Skeletal muscle tissue (tissue), 4 donors: ENCODE data around the gene RAB27B. TPM values are rescaled to one million over a fixed set of nuclear protein-coding genes. Genes with fewer than 3 reads are reported as not detected.

Experiments
- H3K27ac ChIP-seq: one replicate; pipeline ENCODE4 v1.7.0; 2013; ENCODE audit warnings: mild to moderate bottlenecking, low read depth, low read length, inconsistent platforms
- H3K27me3 ChIP-seq, 3 donors: one replicate each; pipeline ENCODE4 v1.7.0; 2013; ENCODE audit warnings: low read length in 3 of 3; ENCODE audit not compliant: control insufficient read depth in 3 of 3, insufficient read depth in 3 of 3
- H3K36me3 ChIP-seq, 3 donors: one replicate each; pipeline ENCODE4 v1.7.0; 2013; ENCODE audit warnings: low read length in 3 of 3; ENCODE audit not compliant: control insufficient read depth in 3 of 3, insufficient read depth in 3 of 3
- H3K4me1 ChIP-seq, 3 donors: one replicate each; pipeline ENCODE4 v1.7.0; 2013; ENCODE audit warnings: low read length in 3 of 3, mild to moderate bottlenecking in 3 of 3; ENCODE audit not compliant: control insufficient read depth in 3 of 3, insufficient read depth in 3 of 3
- H3K4me3 ChIP-seq, 3 donors: one replicate each; pipeline ENCODE4 v1.7.0; 2013; ENCODE audit warnings: low read length in 3 of 3
- H3K9ac ChIP-seq, 3 donors: one replicate each; pipeline ENCODE4 v1.7.0; 2013; ENCODE audit warnings: low read length in 3 of 3, mild to moderate bottlenecking in 3 of 3, moderate library complexity in 2 of 3, low read depth in 1 of 3
- H3K9me3 ChIP-seq, 3 donors: one replicate each; pipeline ENCODE4 v1.7.0; 2013; ENCODE audit warnings: low read length in 3 of 3; ENCODE audit not compliant: control insufficient read depth in 3 of 3
- total RNA-seq: library from RNA; depleted of rRNA; stranded (reverse); fragments of >200 nt; gene quantifications from one replicate; pipeline ENCODE4 v1.2.3, GENCODE V29; 2014
- donor health status: Osteomylitis.

Gene RAB27B
- total RNA-seq, 1 donor from 2014 or later = 1.0 TPM

- no peaks in the 10 kb centered on the region for H3K9me3 ChIP-seq
- no peak overlapping the region for H3K4me3 ChIP-seq
- H3K27ac ChIP-seq = no peak overlapping the region
- no peak overlapping the region for H3K9ac ChIP-seq
- H3K36me3 ChIP-seq = no peaks in the 10 kb centered on the region
- no peaks in the 10 kb centered on the region for H3K4me1 ChIP-seq
- H3K27me3 ChIP-seq = no peaks in the 10 kb centered on the region
These were observed 49.9 kb downstream of the RAB27B start for GRCh38 chr18:54878159-54878622.

- no peaks in the 10 kb centered on the region for H3K36me3 ChIP-seq
- H3K9me3 ChIP-seq = no peaks in the 10 kb centered on the region
- no peak overlapping the region for H3K4me3 ChIP-seq
- no peaks in the 10 kb centered on the region for H3K27me3 ChIP-seq
- H3K9ac ChIP-seq = no peak overlapping the region
- no peaks in the 10 kb centered on the region for H3K4me1 ChIP-seq
- no peak overlapping the region for H3K27ac ChIP-seq
These were observed 50.5 kb downstream of the RAB27B start for GRCh38 chr18:54878659-54879358.

GRCh38 chr18:54879691-54880090, 51.4 kb downstream of the RAB27B start:
- Histone ChIP-seq H3K4me1 (no peaks in the 10 kb centered on the region), H3K27me3 (no peaks in the 10 kb centered on the region), H3K27ac (no peak overlapping the region), H3K36me3 (no peaks in the 10 kb centered on the region), H3K9ac (no peak overlapping the region), H3K9me3 (no peaks in the 10 kb centered on the region), H3K4me3 (no peak overlapping the region)

- H3K4me1 ChIP-seq = no peaks in the 10 kb centered on the region
- H3K27me3 ChIP-seq = no peaks in the 10 kb centered on the region
- no peak overlapping the region for H3K4me3 ChIP-seq
- H3K36me3 ChIP-seq = no peaks in the 10 kb centered on the region
- no peaks in the 10 kb centered on the region for H3K9me3 ChIP-seq
- H3K9ac ChIP-seq = no peak overlapping the region
- no peak overlapping the region for H3K27ac ChIP-seq
These were observed 52.3 kb downstream of the RAB27B start for GRCh38 chr18:54880395-54881105.

GRCh38 chr18:54881229-54881768, 53.0 kb downstream of the RAB27B start:
- Histone ChIP-seq H3K9ac (no peak overlapping the region), H3K4me3 (no peak overlapping the region), H3K27me3 (no peaks in the 10 kb centered on the region), H3K4me1 (no peaks in the 10 kb centered on the region), H3K36me3 (no peaks in the 10 kb centered on the region), H3K9me3 (no peaks in the 10 kb centered on the region), H3K27ac (no peak overlapping the region)

GRCh38 chr18:54882318-54882717, 54.0 kb downstream of the RAB27B start:
- Histone ChIP-seq H3K9me3 (no peaks in the 10 kb centered on the region), H3K4me3 (no peak overlapping the region), H3K9ac (no peak overlapping the region), H3K4me1 (no peaks in the 10 kb centered on the region), H3K27ac (no peak overlapping the region), H3K27me3 (no peaks in the 10 kb centered on the region), H3K36me3 (no peaks in the 10 kb centered on the region)

GRCh38 chr18:54883816-54884604, 55.7 kb downstream of the RAB27B start:
- no peak overlapping the region for H3K9ac ChIP-seq
- H3K4me1 ChIP-seq = no peaks in the 10 kb centered on the region
- H3K9me3 ChIP-seq = no peaks in the 10 kb centered on the region
- no peak overlapping the region for H3K27ac ChIP-seq
- no peaks in the 10 kb centered on the region for H3K27me3 ChIP-seq
- H3K36me3 ChIP-seq = no peaks in the 10 kb centered on the region
- H3K4me3 ChIP-seq = no peak overlapping the region

GRCh38 chr18:54888378-54888777, 60.1 kb downstream of the RAB27B start:
- Histone ChIP-seq H3K27me3 (no peaks in the 10 kb centered on the region), H3K9ac (no peak overlapping the region), H3K27ac (no peak overlapping the region), H3K4me3 (no peak overlapping the region), H3K9me3 (no peaks in the 10 kb centered on the region), H3K4me1 (no peaks in the 10 kb centered on the region), H3K36me3 (no peaks in the 10 kb centered on the region)

GRCh38 chr18:54888933-54889332, 60.7 kb downstream of the RAB27B start:
- Histone ChIP-seq H3K27me3 (no peaks in the 10 kb centered on the region), H3K9ac (no peak overlapping the region), H3K36me3 (no peaks in the 10 kb centered on the region), H3K27ac (no peak overlapping the region), H3K9me3 (no peaks in the 10 kb centered on the region), H3K4me3 (no peak overlapping the region), H3K4me1 (no peaks in the 10 kb centered on the region)
